NCI-H82 treated with DMSO at 0.1 percent for 48 hours (cell line): ENCODE measurements around the gene SCAPER.

Experiments used
- DNase-seq: peaks from one replicate; lab custom pipeline; 2025; ENCODE audit not compliant: unreplicated experiment; lab: John Stamatoyannopoulos, UW

SCAPER gene

DNA sequence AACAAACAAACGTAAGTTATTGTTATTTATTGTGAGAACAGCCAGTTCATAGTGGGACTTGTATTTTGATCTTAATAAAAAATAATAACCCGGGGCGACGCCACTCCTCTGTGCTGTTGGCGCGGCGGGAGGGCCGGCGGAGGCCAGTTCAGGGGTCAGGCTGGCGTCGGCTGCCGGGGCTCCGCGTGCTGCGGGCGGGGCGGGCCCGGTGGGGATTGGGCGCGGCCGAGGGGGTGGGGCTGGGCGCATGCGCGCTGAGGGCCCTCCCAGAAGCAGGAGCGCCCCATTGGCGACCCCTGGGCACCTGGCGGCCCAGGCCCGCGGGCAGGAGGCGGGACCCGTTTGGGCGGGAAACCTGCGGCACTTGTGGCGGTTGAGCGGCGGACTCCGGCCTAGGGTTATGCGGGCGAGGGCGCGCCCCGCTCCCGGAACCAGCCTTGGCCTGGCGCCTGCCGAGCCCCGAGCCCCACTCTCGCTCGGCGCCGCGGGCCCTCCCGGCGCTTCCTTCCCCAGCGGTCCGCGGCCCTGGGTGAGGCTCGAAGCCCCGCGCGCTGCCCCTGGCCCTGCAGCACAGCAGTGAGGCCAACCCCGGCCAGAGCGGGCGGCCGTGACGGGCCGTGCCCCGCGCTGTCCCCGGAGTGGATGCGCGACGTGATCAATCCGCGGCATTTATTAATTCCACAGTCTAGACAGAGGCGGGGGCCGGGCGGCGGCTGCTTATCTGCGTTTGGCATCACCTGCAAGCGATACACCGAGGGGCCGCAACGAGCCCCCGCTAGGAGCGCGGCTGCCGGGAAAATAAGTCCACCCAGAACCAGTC lies 562.5 kb downstream of the SCAPER start:
- DNase-seq, result no peak

DNA sequence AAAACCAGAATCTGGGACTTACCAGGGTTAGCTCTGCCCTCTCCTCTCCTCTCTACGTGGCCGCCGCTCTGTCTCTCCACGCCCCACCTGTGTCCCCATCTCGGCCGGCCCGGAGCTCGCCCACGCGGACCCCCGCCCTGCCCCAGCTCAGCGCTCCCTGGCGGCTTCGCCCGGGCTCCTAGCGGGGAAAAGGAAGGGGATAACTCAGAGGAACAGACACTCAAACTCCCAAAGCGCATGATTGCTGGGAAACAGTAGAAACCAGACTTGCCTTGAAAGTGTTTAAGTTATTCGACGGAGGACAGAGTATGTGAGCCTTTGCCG lies 563.1 kb downstream of the SCAPER start:
- no peak for DNase-seq

DNA sequence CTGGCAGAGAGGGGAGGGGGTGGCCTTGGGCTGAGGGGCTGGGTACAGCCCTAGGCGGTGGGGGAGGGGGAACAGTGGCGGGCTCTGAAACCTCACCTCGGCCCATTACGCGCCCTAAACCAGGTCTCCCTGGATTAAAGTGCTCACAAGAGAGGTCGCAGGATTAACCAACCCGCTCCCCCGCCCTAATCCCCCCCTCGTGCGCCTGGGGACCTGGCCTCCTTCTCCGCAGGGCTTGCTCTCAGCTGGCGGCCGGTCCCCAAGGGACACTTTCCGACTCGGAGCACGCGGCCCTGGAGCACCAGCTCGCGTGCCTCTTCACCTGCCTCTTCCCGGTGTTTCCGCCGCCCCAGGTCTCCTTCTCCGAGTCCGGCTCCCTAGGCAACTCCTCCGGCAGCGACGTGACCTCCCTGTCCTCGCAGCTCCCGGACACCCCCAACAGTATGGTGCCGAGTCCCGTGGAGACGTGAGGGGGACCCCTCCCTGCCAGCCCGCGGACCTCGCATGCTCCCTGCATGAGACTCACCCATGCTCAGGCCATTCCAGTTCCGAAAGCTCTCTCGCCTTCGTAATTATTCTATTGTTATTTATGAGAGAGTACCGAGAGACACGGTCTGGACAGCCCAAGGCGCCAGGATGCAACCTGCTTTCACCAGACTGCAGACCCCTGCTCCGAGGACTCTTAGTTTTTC lies 563.6 kb downstream of the SCAPER start:
- DNase-seq, result peak; percentile 97

DNA sequence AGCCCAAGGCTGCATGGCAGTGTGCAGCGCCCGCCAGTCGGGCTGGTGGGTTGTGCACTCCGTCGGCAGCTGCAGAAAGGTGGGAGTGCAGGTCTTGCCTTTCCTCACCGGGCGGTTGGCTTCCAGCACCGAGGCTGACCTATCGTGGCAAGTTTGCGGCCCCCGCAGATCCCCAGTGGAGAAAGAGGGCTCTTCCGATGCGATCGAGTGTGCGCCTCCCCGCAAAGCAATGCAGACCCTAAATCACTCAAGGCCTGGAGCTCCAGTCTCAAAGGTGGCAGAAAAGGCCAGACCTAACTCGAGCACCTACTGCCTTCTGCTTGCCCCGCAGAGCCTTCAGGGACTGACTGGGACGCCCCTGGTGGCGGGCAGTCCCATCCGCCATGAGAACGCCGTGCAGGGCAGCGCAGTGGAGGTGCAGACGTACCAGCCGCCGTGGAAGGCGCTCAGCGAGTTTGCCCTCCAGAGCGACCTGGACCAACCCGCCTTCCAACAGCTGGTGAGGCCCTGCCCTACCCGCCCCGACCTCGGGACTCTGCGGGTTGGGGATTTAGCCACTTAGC lies 564.3 kb downstream of the SCAPER start:
- no peak for DNase-seq

DNA sequence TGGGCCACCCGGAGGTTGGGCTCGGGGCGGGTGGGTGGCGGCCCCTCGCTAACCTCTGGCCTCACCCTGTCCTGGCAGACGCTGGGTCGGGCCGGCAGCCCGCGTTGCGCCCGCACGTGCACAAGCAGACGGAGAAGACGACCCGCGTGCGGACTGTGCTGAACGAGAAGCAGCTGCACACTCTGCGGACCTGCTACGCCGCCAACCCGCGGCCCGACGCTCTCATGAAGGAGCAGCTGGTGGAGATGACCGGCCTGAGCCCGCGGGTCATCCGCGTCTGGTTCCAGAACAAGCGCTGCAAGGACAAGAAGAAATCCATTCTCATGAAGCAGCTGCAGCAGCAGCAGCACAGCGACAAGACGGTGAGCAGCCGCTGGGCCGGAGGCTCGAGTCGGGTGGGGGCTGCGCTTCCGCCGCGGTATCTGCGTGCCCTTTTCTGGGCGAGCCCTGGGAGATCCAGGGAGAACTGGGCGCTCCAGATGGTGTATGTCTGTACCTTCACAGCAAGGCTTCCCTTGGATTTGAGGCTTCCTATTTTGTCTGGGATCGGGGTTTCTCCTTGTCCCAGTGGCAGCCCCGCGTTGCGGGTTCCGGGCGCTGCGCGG lies 564.8 kb downstream of the SCAPER start:
- no peak for DNase-seq

DNA sequence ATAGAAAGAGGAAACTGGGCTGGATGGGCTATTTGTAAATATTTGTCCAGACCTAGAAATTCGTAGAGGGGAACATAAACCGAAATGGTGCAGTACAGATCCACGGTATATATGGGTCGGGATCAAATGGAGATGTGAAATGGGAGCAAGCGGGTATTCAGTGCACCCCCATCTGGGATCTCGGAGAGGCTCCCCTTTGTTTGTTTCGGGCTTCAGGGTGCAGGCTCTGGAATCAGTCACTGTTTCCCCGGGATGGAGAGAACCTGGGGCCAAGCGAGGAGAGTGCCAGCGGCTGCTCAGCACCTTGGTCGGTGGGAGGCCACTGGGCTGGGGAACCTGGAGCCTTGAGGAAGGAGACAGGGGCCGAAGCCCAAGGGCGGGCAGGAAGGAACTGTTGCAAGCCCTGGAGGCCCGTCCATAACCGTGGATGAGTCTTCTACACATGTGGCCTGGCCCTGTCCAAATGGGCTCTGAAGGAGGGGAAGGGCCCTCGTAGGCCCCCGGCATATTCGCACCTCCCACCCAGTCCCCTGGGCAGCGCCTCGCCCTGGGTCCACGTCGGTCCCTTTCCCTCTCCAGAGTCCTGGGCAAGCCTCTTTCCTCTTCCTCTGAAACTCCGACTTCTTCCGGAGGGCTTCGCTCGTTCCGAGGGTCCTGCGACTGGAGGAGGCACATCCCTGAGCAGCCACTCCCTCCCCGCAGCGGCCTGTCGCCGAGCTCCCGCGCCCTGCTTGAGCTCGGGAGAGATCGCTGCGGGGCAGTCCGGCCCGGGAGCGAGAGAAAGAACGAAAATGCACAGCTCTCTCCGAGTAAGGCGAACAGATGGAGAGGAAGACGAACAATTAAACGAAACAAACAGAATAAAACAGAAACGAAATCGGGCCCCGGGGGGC lies 565.6 kb downstream of the SCAPER start:
- no peak for DNase-seq

DNA sequence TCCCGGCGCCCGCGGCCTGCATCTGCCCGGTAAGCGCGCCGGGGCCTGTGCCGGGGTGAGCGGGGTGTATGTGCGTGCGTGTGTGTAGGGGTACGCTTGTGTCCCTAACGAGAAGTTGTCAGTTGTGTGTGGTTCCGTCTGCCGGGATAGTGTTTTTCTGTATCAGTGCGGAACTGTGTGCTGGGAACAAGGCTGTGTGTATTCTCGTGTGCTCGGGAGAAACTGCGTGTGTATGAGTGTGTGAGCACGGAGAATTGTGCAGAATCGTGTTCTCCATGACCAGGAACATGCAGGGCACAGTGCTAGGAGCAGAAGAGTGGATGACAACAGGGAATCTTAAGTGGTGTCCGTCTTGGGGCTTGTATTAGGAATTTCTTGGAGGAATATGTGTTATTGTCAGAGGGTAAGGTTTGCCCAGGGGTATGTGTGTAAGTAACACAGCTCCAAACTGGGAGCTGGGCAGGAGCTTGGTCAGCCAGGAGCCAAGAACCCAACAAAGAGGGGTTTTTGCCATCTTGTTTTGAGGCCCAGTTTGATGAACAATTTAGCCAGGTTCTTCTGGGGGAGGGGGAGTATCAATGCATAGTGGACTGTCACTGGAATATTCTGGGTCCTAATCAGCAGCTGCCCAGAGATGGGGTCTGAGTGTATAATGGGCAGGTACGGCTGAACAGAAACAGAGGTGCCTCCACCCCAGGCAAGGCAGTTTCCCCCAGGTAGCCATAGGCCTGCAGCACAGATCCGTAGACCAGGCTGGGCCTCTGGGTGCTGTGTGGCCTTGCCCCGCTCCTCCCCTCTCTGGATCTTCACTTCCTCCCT lies 566.4 kb downstream of the SCAPER start:
- no peak for DNase-seq

DNA sequence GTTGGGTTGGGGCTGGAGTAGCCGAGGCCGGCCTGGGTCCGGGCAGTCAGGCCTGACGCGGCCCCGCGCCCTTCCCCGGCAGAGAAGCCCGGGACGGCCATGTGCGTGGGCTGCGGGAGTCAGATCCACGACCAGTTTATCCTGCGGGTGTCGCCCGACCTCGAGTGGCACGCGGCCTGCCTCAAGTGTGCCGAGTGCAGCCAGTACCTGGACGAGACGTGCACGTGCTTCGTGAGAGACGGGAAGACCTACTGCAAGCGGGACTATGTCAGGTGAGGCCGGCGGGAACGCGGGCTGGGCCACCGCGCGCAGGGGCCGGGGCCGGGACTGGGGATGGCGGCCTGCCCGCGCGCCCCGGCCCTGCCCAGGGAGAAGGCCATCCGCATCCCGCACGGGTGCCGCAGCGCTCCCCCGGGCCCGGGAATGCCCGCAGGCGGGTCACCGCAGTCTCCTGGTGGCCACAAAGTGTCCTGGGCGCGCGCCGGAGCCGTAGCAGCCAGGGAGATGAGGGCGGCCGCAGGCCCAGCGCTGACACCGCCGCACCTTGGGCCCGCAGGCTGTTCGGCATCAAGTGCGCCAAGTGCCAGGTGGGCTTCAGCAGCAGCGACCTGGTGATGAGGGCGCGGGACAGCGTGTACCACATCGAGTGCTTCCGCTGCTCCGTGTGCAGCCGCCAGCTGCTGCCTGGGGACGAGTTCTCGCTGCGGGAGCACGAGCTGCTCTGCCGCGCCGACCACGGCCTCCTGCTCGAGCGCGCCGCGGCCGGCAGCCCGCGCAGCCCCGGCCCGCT lies 567.2 kb downstream of the SCAPER start:
- DNase-seq, result no peak

DNA sequence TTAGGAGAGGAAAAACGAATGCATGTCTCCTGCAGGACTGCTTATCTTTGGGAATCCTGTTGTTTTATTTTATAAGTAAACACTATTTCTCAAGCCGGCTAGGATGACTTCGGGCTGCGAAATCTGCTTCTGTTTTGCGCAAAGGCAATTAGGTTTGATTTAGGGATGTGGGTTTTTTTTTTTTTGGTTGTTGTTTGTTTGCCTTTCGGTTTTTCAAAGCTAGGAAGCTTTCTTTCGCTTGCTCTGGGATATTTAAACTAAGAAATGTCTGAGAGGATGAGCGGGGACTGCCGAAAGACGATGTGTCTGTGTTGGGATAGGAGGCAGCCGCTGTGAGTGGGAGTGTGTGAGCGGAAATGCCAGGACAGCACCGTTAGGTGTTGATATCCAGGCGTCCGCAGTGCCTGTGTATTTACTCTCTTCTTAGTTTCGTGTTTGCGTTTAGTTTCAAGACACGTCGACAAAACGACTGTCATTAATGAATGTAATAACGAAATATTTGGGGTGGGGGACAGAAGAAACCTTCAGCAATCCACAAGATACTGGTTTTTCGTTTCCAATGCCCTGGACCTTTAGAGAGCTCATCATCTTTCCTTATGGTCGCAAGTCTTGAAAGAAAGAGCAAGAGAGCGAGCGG lies 568.0 kb downstream of the SCAPER start:
- DNase-seq, result no peak

DNA sequence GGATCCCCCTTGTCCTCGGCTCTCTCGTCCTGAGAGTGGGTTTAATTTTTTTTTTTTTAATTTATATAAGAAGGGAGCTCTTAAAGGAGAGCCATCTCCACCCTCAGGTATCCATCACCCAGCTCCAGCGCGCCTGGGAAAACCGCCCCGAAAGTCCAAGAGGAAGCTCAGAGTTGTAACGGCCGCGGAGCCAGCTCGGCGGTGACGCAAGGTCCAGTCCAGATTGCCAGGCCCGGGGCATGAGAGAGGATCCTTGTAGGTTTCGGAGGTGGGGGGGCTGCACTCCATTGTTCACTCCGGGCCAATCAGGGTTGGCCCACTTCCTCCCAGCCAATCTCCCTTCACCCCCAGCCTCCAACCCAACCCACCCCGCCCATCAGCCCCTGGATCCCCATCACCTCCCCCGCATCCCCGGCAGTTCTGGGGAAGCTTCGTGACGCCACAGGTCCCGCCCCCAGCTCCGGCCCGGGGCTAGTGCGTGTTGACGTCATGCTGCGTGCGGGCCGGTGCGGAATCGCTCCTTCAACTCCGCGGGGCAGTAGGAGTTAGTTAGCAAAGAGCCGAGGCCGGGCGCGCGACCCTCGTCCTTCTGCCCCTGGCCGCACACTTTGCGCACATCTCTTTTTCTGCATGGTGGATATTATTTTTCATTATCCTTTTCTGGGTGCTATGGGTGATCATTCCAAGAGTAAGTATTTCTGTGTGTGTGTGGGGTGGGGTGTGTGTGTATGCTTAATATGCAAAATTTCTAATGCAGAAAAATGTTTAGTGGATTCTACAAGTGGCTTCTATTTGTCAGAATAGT lies 568.7 kb downstream of the SCAPER start, which contains the start of gene ISL2:
Gene ISL2, plus strand, starts transcription at position 520 of the 805 bp plus-strand sequence. Its CDS starts 111 bp downstream, at position 631.
- peak; percentile 93 for DNase-seq

DNA sequence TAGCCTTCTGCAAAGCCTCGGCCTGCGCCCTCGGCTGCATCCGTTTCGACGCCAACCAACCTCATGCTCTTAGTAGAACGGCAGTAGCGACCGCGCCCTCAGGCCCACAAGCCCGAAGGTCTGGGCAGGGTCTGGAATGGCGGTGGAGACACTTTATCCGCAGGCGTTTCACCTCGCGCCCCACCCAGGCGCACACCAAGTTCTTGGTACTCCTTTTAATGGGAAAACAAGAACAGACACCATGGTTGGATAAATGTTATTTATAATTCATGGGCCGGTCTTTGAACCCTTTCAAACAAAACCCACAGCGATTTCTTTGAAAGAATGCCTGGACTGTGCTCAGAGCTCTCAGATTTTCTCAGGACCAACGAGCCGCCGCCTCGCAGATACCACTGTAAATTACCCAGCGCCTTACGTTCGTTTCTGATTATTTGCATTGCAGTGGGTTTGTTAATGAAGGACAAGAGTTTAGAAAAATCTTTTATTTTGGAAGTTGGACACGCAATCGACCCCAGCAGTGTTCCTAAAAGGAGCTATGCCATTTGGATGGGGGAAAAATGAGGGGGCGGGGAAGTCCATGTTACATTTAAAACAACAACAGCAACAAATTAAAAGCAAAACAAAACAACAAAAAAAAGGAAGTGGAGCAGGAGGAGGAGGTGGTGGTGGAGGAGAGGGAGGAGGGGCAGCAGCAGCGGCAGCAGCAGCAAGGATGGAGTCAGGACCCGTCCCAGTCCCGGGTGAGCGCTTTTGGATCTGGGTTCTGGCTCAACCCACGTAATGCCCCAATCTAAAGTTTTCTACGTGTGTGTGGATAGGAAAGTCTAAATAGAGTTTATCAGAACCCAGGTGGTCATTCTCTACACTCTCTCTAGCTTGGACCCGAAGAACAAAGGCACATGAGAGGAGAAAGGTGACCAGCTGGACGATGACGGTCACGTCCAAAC lies 569.6 kb downstream of the SCAPER start:
- peak; percentile 55 for DNase-seq

DNA sequence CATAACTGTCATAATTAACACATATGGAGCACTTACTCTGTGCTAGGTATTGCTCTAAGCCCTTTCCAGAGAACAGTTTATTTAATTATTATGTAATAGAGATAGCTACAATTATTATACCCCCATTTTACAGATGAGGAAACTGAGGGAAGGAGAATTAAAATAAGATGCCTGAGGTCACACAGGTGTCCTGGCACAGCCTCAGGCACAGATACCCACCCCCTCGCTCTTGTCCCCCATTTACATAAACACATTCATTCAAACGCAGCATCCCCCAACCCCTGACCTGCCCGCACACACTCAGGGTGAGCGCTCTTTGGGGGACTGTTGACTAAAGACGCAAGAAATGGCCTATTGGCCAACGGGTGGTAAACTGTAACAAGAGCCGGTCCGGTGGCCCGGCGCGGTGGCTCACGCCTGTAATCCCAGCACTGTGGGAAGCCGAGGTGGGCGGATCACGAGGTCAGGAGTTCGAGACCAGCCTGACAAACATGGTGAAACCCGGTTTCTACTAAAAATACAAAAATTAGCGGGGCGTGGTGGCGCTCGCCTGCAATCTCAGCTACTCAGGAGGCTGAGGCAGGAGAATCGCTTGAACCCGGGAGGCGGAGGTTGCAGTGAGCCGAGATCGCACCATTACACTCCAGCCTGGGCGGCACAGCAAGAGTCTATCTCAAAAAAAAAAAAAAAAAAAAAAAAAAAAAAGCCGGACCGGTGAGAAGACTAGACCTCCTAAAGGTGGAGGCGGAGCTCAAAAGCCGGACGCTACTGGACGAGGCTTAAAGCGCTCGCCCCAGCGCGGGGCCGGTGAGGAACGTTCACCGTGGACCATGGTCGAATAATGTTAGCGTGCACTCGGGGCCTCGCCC lies 570.5 kb downstream of the SCAPER start:
- DNase-seq, result no peak

DNA sequence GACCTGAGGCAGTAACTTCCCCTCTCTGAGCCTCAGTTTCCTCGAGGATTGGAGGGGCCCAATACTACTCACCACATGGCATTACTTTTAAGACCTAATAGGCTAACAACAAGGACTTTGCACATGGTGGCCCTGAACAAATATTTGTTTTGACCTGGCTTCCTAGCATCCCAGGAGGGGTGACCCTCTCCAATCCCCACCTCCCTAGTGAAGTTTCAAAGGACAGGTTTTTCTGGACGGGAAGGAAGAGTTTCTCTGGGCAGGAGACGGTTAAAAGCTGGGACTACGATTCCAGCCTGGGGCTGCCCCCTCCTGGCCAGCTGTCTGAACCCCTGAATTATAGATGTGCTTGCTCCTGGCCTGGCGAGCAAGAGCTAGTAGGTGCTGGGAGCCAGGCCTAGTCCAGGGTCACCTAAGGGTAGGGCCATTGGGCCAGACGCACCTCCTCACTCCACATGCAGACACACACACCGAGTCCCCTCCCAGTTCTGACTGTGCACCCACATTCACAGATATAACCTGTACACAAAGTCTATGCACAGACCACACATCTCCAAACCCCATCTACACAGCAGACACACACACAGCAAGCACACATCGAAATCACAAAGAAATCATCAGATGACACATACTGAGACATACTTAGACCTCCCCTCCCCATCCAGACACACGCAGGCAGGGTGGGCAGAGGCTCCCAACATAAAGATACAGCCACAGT lies 571.3 kb downstream of the SCAPER start:
- no peak for DNase-seq

DNA sequence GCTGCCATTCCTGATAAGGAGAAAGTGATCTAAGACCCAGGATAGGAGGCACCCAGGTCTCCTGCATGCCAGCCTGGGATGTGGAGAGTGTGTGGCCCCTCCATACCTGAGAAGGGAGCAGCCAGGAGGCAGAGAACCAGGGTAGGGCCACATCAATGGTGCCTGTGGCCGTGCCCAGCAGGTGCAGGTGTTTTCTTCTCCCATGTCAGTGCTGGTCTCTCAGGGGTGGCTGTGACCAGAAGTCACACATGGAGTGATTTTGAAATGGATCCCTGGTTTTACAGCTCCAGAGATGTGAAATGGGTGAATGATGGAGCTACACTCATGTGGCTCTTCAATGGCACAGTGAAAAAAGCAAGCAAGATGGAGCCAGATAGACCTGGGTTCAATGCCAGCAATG lies 571.8 kb downstream of the SCAPER start:
- no peak for DNase-seq

DNA sequence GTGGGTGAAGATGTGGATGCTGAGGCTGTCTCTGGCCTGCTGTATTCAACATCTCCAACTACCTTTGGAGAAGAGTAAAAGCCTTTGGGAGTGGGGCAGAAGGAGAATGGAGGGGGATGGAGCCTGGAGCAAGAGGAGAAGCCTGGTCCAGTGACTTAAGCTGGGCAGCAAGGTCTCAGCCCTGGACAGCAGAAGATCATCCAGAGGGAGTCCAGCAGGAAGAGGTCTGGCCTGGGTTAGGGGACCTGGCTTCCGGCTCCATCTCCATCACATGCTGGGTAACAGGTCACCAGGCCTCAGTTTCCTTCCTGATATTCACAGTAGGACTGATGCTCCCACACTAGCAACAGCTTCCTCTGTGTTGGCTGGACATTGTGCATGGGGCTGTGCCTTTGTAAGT lies 572.3 kb downstream of the SCAPER start:
- DNase-seq, result no peak
